Skeletal muscle tissue (tissue), 4 donors: ENCODE results near the gene ANTXR2. TPM values are rescaled to one million over a fixed set of nuclear protein-coding genes. Genes with fewer than 3 reads are reported as not detected.

Source experiments
- H3K27ac ChIP-seq: one replicate; pipeline ENCODE4 v1.7.0; 2013; ENCODE audit warnings: mild to moderate bottlenecking, low read depth, low read length, inconsistent platforms
- H3K27me3 ChIP-seq, 3 donors: one replicate each; pipeline ENCODE4 v1.7.0; 2013; ENCODE audit warnings: low read length in 3 of 3; ENCODE audit not compliant: control insufficient read depth in 3 of 3, insufficient read depth in 3 of 3
- H3K36me3 ChIP-seq, 3 donors: one replicate each; pipeline ENCODE4 v1.7.0; 2013; ENCODE audit warnings: low read length in 3 of 3; ENCODE audit not compliant: control insufficient read depth in 3 of 3, insufficient read depth in 3 of 3
- H3K4me1 ChIP-seq, 3 donors: one replicate each; pipeline ENCODE4 v1.7.0; 2013; ENCODE audit warnings: low read length in 3 of 3, mild to moderate bottlenecking in 3 of 3; ENCODE audit not compliant: control insufficient read depth in 3 of 3, insufficient read depth in 3 of 3
- H3K4me3 ChIP-seq, 3 donors: one replicate each; pipeline ENCODE4 v1.7.0; 2013; ENCODE audit warnings: low read length in 3 of 3
- H3K9ac ChIP-seq, 3 donors: one replicate each; pipeline ENCODE4 v1.7.0; 2013; ENCODE audit warnings: low read length in 3 of 3, mild to moderate bottlenecking in 3 of 3, moderate library complexity in 2 of 3, low read depth in 1 of 3
- H3K9me3 ChIP-seq, 3 donors: one replicate each; pipeline ENCODE4 v1.7.0; 2013; ENCODE audit warnings: low read length in 3 of 3; ENCODE audit not compliant: control insufficient read depth in 3 of 3
- total RNA-seq: library from RNA; depleted of rRNA; stranded (reverse); fragments of >200 nt; gene quantifications from one replicate; pipeline ENCODE4 v1.2.3, GENCODE V29; 2014
- donor health status: Osteomylitis.

Gene ANTXR2
- total RNA-seq, 1 donor from 2014 or later = 45.9 TPM

DNA sequence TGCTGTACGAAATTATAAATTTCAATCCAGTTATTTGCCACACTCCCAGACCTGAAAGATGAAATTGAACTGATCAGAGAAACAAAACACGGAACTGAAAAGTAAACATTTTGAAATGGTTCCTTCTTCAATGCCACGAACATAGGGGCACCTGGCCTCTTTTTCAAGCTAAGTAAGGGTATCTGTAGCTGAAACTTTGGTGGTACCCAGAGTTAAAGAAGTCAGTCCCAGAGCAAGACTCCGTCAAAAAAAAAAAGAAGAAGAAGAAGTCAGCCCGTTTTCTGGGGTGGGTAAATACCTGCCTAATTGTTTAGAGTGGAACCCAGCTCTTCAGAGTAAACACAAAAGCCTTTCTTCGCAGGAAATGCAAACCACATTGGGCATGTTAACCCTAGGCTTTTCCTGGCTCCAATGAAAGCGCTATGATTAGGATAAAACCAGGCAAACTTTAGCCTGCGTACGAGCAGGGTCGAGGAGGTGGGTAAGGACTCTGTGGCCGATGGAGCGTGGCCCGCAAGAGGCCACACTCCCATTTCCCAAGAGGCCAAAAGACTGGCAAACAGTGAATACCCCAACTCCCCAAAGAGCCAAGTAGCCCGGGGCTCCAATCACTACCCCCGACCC, 1.3 kb downstream of the ANTXR2 start:
- no peaks in the 10 kb centered on the region for H3K9me3 ChIP-seq
- H3K27ac ChIP-seq = peak overlapping the region; percentile 81
- H3K4me1 ChIP-seq = peaks cover 2 to 13% (median 12%) of the 10 kb centered on the region in 3 donors
- no peaks in the 10 kb centered on the region for H3K27me3 ChIP-seq
- H3K36me3 ChIP-seq = peaks cover 0 to 3% (median under 1%) of the 10 kb centered on the region in 3 donors
- peak overlapping the region; percentile 82 to 88 (median 84) for H3K4me3 ChIP-seq
- H3K9ac ChIP-seq = peak overlapping the region; percentile 83 to 87 (median 85)

DNA sequence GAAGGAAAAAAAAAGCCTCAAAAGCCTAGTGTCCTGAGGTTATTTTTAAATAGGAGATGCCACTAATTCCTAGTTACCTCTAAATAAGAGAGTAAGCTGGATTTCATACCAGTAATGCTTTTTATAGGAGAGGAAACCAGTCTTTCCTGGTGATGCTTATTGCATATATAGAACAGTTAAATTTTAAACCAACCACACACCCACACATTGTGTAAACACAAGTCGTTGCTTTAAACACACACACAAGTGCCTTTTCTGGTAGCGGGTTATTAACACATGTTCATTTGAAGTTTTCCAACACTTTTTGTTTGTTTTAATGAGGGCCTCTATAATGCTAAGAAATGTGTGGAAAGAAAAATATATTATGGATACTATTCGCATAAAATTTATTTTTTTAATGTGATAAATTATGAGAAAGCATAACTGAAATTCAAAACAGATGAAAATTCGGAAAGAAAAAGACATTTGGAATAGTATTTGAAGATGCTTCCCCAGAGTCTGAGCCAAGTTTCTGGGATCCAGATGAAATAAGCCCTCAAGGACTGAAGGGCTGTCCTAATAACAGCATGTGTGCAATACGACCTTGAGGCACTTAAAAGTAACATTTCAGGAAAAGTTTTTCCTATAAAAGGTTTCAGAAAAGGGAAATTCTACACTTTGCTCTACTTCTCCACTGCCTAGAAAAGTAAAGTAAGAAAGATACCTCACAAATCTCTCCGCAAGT, 2.0 kb downstream of the ANTXR2 start:
- H3K27me3 ChIP-seq = no peaks in the 10 kb centered on the region
- peaks cover 0 to 4% (median 3%) of the 10 kb centered on the region in 3 donors for H3K36me3 ChIP-seq
- peaks cover 2 to 12% (median 12%) of the 10 kb centered on the region in 3 donors for H3K4me1 ChIP-seq
- H3K9ac ChIP-seq = peak overlapping the region in 1 of 3 donors; percentile 83
- H3K27ac ChIP-seq = peak overlapping the region; percentile 81
- H3K9me3 ChIP-seq = no peaks in the 10 kb centered on the region
- H3K4me3 ChIP-seq = peak overlapping the region in 2 of 3 donors; percentile 82 to 88

DNA sequence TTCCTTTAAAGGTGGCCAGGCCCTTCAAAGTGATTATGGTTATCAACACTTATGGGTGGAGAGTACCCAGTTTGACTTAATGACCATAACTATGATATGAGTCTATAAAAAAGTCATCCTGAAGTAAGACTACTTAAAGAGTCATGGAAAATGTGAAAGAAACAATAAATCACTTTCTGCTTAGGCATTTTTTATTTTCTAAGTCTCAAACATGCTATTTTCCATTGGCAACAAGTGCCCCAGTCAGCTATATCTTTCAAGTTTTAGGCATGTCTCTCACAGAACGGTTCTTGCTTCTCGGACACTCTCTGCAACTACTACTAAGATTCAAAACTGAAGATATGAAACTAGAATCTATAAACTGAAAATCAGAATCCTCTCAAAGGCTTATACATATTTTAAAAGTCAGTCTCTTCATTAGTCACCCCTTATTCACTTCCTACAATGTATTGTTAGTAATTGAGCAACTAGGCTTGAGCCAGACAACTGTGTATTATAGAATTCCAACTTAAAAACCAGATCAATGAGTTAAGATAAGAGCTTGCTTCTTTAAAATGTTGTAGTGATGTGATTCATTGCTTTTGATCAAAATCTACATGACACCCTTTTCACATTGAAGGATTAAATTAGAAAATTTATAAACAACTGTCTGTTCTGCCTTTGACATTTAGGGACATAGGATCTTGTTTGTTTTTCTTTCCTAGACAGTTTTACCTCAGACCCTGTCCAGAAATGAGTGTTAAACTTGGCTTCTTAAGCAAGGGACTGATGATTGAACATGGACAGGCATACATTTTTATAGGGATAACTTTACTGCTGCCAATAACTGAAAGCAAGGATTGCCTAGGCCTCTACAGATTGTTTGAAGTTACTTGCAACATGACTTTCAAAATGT, 2.9 kb downstream of the ANTXR2 start:
- H3K4me3 ChIP-seq = peak overlapping the region in 1 of 3 donors; percentile 23
- H3K9ac ChIP-seq = peak overlapping the region in 1 of 3 donors; percentile 0
- H3K27me3 ChIP-seq = no peaks in the 10 kb centered on the region
- no peaks in the 10 kb centered on the region for H3K9me3 ChIP-seq
- peaks cover 0 to 4% (median 3%) of the 10 kb centered on the region in 3 donors for H3K36me3 ChIP-seq
- H3K4me1 ChIP-seq = peaks cover 2 to 12% (median 12%) of the 10 kb centered on the region in 3 donors
- H3K27ac ChIP-seq = no peak overlapping the region

DNA sequence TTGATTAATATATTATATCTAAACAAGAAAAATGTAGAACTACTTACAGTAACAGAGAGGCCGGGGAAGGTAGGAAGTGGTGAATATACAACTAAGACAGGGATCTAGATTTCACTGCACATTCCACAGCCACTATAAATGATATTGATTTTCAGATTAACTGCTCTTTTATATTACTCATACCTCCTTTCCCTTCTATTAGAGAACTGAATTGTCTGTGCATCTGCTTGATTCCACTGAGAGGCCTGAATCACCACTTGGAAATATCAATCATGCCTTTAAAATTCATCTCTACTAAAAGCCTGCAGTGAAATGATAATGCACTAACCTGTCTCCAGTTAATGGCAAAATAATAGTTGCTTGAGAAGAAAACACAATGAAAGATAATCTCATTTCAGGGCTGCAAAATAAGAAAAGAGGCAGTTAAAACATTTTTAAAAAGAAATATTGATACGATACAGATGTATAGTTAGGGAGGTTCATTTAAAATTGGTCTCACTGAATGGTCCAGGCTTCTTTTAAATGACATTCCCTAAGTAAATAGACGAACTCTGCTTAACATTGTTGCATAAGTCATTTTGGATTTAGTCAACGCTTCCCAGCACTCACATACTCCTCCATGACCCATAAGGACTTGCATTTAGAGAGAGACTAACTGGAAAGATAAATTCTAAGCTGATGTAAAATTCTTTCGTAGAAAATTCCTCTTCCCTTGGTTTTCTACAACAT, 3.8 kb downstream of the ANTXR2 start:
- no peak overlapping the region for H3K27ac ChIP-seq
- H3K27me3 ChIP-seq = no peaks in the 10 kb centered on the region
- no peak overlapping the region for H3K9ac ChIP-seq
- H3K9me3 ChIP-seq = no peaks in the 10 kb centered on the region
- no peak overlapping the region for H3K4me3 ChIP-seq
- peaks cover 2 to 12% (median 12%) of the 10 kb centered on the region in 3 donors for H3K4me1 ChIP-seq
- H3K36me3 ChIP-seq = peaks cover 0 to 9% (median 4%) of the 10 kb centered on the region in 3 donors

DNA sequence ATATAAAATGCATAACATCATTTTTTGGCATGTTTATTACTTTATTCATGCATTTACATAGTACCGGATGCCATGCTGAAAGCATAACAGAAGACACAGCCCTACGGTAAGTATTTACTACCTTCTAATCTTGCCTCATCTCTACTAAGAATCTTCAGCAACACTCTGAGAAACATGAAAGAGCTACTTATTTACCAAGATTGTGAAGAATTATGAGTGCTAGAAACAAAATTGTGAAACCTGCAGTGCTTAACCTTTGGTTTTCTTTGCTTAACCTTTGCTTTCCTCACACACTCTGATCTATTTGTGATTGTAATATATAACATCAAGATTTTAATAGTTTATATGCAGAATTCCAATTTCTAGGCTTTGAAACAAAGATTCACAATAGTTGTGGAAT, 7.4 kb downstream of the ANTXR2 start:
- Histone ChIP-seq H3K9me3 (no peaks in the 10 kb centered on the region), H3K27ac (no peak overlapping the region), H3K36me3 (peaks cover 0 to 12% (median 4%) of the 10 kb centered on the region in 3 donors), H3K9ac (no peak overlapping the region), H3K27me3 (no peaks in the 10 kb centered on the region), H3K4me1 (peaks cover 0 to 6% (median 0%) of the 10 kb centered on the region in 3 donors), H3K4me3 (no peak overlapping the region)

DNA sequence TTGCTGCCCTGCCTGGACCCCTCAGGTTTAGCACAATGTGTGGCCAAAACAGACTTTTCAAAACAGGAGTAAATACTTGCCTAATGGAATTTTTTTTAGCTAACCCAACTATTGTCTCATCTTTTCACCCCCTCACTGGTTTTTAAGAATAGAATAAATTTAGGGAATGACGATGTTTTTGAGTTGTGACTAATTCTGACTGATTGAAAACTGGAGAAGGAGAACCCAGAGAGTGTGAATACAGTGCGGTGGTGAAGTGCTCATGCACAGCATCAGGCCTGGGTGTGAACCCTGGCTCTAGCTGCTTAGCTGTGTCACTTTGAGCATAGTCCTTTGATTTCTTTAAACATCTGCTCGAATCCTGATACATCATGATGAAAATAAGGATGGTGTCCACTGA, 10.5 kb downstream of the ANTXR2 start:
- Histone ChIP-seq H3K9ac (no peak overlapping the region), H3K36me3 (peaks cover 0 to 15% (median 4%) of the 10 kb centered on the region in 3 donors), H3K9me3 (no peaks in the 10 kb centered on the region), H3K4me1 (peaks cover 0 to 3% (median 0%) of the 10 kb centered on the region in 3 donors), H3K27me3 (no peaks in the 10 kb centered on the region), H3K4me3 (no peak overlapping the region), H3K27ac (no peak overlapping the region)

DNA sequence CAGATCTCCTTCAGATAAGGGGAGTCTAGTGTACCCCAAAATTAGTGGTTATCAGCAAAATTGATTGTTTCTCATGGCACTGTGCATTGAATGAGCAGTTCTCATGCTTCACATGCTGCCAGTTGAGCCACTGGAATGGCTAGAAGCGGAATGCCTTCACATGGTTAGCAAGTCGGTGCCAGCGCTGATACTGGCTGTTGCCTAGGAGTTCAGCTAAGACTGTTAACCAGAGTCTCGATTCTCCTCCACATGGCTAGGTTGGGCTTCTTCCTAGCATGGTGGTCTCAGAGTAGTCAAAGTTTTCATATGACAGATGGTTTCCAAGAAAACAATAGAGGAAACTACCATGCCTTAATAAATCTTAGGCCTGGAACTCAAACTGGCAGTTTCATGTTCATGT, 12.2 kb downstream of the ANTXR2 start:
- Histone ChIP-seq H3K9ac (no peak overlapping the region), H3K9me3 (no peaks in the 10 kb centered on the region), H3K36me3 (peaks cover 0 to 12% (median 0%) of the 10 kb centered on the region in 3 donors)

DNA sequence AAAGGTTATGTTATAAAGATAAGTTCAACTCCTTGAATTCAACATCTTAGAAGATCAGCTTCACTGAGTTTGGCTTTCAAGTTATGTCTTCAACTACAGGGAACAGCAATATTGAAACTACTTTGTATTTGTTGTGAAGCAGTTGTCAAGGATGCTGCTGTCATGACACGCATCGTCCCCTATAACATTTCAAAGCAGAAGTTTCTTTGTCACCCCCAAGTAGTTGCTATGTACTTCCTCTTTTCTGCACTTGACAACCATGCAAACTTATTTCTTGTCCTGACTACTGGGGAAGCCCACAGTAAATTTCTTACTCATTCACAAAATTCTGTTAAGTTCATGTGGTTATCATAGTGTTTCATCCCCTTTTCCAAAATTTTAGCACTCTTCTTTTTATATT, 14.3 kb downstream of the ANTXR2 start:
- Histone ChIP-seq H3K4me1 (peaks cover 0 to 3% (median 0%) of the 10 kb centered on the region in 3 donors), H3K36me3 (peaks cover 0 to 8% (median 0%) of the 10 kb centered on the region in 3 donors), H3K9me3 (no peaks in the 10 kb centered on the region), H3K27ac (peak overlapping the region; percentile 53), H3K4me3 (no peak overlapping the region), H3K9ac (no peak overlapping the region), H3K27me3 (no peaks in the 10 kb centered on the region)

More for the DNA sequence above, 12.2 kb downstream of the ANTXR2 start:
- no peak overlapping the region for H3K27ac ChIP-seq
- no peak overlapping the region for H3K4me3 ChIP-seq
- H3K4me1 ChIP-seq = peaks cover 0 to 3% (median 0%) of the 10 kb centered on the region in 3 donors
- H3K27me3 ChIP-seq = no peaks in the 10 kb centered on the region

DNA sequence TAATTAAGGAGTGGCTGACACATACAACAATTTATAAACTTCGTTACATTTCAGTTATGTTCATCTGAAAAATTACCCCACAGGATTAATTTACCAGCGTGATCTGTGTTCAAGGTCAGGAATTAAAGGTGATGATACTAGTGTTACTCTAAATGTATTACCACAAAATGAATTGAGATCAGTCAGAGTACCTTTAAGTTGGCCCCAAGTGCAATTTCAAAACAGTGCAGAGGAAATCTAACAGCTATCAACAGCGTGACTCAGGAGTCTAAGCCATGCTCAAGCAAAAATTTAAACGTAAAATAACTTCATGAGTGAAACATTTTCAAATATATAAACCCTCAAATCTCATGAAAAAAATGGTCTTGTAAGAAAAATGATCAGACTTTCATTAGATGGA, 18.7 kb downstream of the ANTXR2 start:
- H3K9ac ChIP-seq = no peak overlapping the region
- no peaks in the 10 kb centered on the region for H3K9me3 ChIP-seq
- H3K36me3 ChIP-seq = peaks cover 0 to 2% (median 0%) of the 10 kb centered on the region in 3 donors
- no peaks in the 10 kb centered on the region for H3K27me3 ChIP-seq
- H3K4me1 ChIP-seq = peaks cover 0 to 3% (median 0%) of the 10 kb centered on the region in 3 donors
- H3K27ac ChIP-seq = no peak overlapping the region
- H3K4me3 ChIP-seq = no peak overlapping the region
